Vagina (tissue), 2 donors: Measurements from ENCODE around the gene C1GALT1C1L. TPM values are rescaled to one million over a fixed set of nuclear protein-coding genes. Genes with fewer than 3 reads are reported as not detected.

Experiments used
- DNase-seq, 2 donors: peaks; one replicate each; pipeline ENCODE4 v3.0.0-alpha.2; 2017; ENCODE audit errors: extremely low spot score in 2 of 2
- H3K27ac ChIP-seq: fragments of 200-600 bp; sonication (generic); one replicate; pipeline ENCODE4 v1.5.1; 2019
- H3K27me3 ChIP-seq: fragments of 200-600 bp; sonication (generic); one replicate; pipeline ENCODE4 v1.5.1; 2019
- H3K36me3 ChIP-seq, 2 donors: fragments of 200-600 bp; sonication (generic); one replicate each; pipeline ENCODE4 v1.5.1; 2017 to 2019
- H3K4me1 ChIP-seq: fragments of 200-600 bp; sonication (generic); one replicate; pipeline ENCODE4 v1.5.1; 2019
- H3K4me3 ChIP-seq, 2 donors: fragments of 200-600 bp; sonication (generic); 1 replicate in 1 of 2; 2 replicates in 1 of 2; pipeline ENCODE4 v1.5.1; 2016 to 2019
- H3K9me3 ChIP-seq: fragments of 200-600 bp; sonication (generic); one replicate; pipeline ENCODE4 v1.5.1; 2019
- CTCF ChIP-seq, 3 experiments: fragments of 450-650 bp in 2 of 3; fragments of 200-600 bp in 1 of 3; sonication (generic) in 1 of 3; IDR thresholded peaks; one replicate each; pipeline ENCODE4 v1.5.1; 2017 to 2019; ENCODE audit warnings: antibody characterized with exemption in 3 of 3, mild to moderate bottlenecking in 2 of 3, moderate library complexity in 2 of 3
- POLR2A ChIP-seq, 2 donors: fragments of 450-650 bp; IDR thresholded peaks; one replicate each; pipeline ENCODE4 v1.6.1; 2017; ENCODE audit warnings: antibody characterized with exemption in 2 of 2, mild to moderate bottlenecking in 2 of 2, moderate library complexity in 2 of 2
- POLR2AphosphoS5 ChIP-seq, 2 donors: sonication (generic); formaldehyde crosslinking; IDR thresholded peaks; one replicate each; pipeline ENCODE4 v1.9.0; 2017; ENCODE audit warnings: antibody characterized with exemption in 2 of 2, mild to moderate bottlenecking in 2 of 2, low read depth in 1 of 2; ENCODE audit not compliant: insufficient read depth in 1 of 2
- intact Hi-C: fragments of 100-400 bp; cut with DNase I; formaldehyde crosslinking; loops from one replicate; pipeline ENCODE4 v1.15.1; 2023
- total RNA-seq: library from RNA; depleted of rRNA; stranded (reverse); fragments of >200 nt; gene quantifications from one replicate; pipeline ENCODE4 v1.2.3, GENCODE V29; 2016

Gene C1GALT1C1L
- total RNA-seq, result 1.2 TPM

DNA sequence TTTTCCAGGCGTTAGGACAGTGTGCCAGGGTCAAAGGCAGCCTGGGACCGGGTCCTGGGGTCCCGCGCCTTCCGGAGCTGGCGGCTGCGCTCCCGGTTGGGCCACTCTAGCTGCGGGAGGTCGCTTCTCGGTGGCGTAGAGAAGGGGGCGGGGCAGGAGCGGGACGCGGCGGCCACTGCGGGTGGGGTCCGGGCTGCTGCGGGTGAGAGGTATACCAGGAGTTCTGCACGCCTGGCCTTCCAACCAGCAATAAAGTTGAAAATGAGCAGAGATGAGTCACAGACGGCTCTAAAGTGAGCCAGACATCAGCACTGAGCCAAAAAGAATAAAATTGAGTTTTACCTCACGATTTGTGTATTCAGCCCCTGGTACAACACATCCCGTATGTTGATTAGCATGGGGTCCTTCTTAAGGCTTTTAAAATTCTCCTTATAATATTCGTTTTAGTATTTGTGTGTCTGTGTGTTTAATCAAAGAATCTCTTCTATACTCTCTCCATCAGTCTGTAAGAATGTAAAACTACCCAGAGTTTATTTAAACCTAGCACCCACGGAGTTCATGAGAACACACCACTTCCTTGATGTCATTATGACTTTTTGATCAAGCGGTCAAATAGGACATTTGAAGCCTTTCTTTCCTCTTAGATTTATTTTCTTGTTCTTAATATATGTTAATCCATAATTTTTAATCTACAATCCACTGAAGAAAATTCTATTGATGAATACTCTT lies at the start of gene C1GALT1C1L:
TSS of gene C1GALT1C1L (minus strand) at position 108 of the 729 bp plus-strand sequence. CDS start at position 1, 107 bp downstream.
- Histone ChIP-seq H3K27me3 (no peaks in the 10 kb centered on the region), H3K36me3 (no peaks in the 10 kb centered on the region), H3K4me3 (peak within 1 kb of the TSS; percentile 44), H3K4me1 (peaks cover 5% of the 10 kb centered on the region), H3K27ac (peak within 1 kb of the TSS; percentile 57), H3K9me3 (no peaks in the 10 kb centered on the region)
- TF ChIP-seq CTCF (IDR thresholded peaks at IDR 0.05), result no peak
- TF ChIP-seq POLR2A (IDR thresholded peaks at IDR 0.05), result no peak
- peak in 1 of 2 donors; percentile 54 for TF ChIP-seq POLR2AphosphoS5 (IDR thresholded peaks at IDR 0.05; ENCODE audit: insufficient read depth in 1 of 2, low read depth in 1 of 2)
- intact Hi-C loops, result no loop called here
- no peak for DNase-seq

DNA sequence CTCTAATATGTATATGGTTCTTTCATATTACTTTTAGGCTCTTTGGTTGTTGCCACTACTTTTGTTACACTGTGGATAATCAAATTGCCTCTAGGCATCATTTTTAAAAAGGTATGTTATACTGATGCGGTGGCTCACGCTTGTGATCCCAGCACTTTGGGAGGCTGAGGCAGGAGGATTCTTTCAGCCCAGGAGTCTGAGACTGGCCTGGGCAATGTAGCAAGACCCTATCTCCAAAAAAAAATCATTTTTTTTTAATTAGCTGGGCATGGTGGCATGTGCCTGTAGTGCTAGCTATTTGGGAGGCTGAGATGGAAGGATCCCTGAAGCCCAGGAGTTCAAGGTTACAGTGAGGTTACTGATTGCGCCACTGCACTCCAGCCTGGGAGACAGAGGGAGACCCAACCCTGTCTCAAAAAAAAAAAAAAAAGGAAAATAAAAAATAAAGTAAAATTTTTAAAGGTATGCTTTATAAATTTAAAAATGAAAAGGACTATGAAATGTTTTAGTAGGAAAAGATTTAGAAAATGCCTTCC lies 49.5 kb upstream of the C1GALT1C1L start:
- DNase-seq, result no peak
- Histone ChIP-seq H3K4me1 (no peaks in the 10 kb centered on the region), H3K27ac (no peak overlapping the region), H3K27me3 (no peaks in the 10 kb centered on the region), H3K36me3 (no peaks in the 10 kb centered on the region), H3K4me3 (no peak overlapping the region), H3K9me3 (no peaks in the 10 kb centered on the region)
- TF ChIP-seq POLR2AphosphoS5 (IDR thresholded peaks at IDR 0.05; ENCODE audit: insufficient read depth in 1 of 2, low read depth in 1 of 2) (no peak), POLR2A (IDR thresholded peaks at IDR 0.05) (no peak), CTCF (IDR thresholded peaks at IDR 0.05) (no peak)
- intact Hi-C loops, result no loop called here

DNA sequence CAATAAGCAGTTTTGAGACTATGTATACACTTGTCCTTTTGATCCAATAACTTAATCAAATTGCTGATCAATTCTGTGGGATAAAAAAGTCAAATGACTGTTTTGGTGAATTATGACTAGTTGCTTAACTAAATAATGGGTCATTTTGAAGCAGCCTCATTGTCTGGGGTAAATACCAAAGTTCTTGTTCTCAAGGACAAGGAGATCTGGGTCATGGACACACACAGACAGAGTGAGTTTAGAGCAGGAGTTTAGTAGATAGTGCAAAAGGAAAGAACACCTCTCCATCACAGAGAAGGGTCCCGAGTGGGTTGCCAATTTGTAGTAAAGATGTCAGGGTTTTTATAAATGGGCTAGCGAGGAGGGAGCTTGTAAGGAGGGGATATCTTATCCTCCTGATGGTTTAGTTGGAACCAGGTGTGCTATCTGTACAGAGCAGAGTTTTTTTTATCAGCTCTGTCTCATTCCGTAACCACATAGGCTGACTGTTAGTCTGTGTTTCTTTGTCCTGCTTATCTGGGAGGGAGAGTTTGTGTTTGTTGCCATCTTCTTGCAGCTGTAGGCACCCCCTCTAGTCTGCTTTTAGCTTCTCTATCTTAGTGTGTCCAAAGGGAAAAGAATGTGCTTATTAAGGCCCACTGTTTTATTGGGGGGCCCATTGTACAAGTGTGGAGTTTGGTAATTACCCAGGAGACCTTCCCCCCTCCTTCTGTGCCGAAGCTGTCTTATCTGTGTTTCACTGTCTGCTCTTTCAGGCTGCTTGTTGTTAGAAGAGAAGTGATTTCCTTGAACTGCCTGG lies 48.7 kb upstream of the C1GALT1C1L start:
- DNase-seq, result no peak
- Histone ChIP-seq H3K4me1 (no peaks in the 10 kb centered on the region), H3K27ac (no peak overlapping the region), H3K4me3 (no peak overlapping the region), H3K36me3 (no peaks in the 10 kb centered on the region), H3K9me3 (no peaks in the 10 kb centered on the region), H3K27me3 (no peaks in the 10 kb centered on the region)
- TF ChIP-seq POLR2AphosphoS5 (IDR thresholded peaks at IDR 0.05; ENCODE audit: insufficient read depth in 1 of 2, low read depth in 1 of 2) (no peak), CTCF (IDR thresholded peaks at IDR 0.05) (no peak), POLR2A (IDR thresholded peaks at IDR 0.05) (no peak)
- intact Hi-C loops, result no loop called here

DNA sequence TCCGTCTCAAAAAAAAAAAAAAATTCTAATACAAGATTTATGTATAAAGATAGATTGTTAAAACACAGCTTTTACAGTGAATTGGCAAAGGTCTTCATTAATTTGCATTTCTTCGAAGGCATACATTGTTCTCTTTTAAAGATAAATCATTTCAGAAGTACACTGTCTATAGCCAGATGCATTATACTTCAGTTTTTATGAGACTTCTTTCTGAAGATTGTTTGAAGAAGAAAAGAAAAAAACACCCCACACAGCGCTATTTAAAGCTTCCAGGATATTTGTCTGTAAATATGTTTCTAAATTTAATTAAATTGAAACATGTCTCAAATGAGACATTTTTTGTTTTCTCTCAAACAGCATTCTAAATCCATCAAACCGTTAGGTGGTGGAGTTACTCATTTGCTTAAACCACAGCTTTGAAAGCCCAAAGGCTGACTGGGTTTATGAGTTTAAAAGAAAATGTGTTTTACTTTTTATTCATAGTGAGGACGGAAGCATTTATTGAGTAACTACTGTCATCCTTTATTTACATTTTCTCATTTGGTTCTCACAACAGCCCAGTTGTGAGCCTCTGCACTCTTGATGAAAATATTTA lies 42.4 kb upstream of the C1GALT1C1L start:
- Histone ChIP-seq H3K36me3 (no peaks in the 10 kb centered on the region), H3K27me3 (no peaks in the 10 kb centered on the region), H3K4me1 (no peaks in the 10 kb centered on the region), H3K27ac (no peak overlapping the region), H3K4me3 (no peak overlapping the region), H3K9me3 (no peaks in the 10 kb centered on the region)
- intact Hi-C loops, result no loop called here
- no peak for DNase-seq
- no peak for TF ChIP-seq CTCF (IDR thresholded peaks at IDR 0.05)
- no peak for TF ChIP-seq POLR2A (IDR thresholded peaks at IDR 0.05)
- TF ChIP-seq POLR2AphosphoS5 (IDR thresholded peaks at IDR 0.05; ENCODE audit: insufficient read depth in 1 of 2, low read depth in 1 of 2), result no peak
